ENCODE measurements around the gene ZSWIM4. TPM values are rescaled to one million over a fixed set of nuclear protein-coding genes. Genes with fewer than 3 reads are reported as not detected.

ZSWIM4 gene
- total and polyA plus RNA-seq, 10 of the 15 experiments (the other 5 are each of a cell fraction or from before 2014, with no cell fraction given): 0.73 to 11.1 (median 1.8) TPM; not detected in 2

GRCh38 chr19:13774217-13775191 is 20.7 kb upstream of the ZSWIM4 start, which contains the start of gene C19orf53 (continued):
- TF ChIP-seq ZZZ3 (IDR thresholded peaks at IDR 0.05; ENCODE audit: control insufficient read depth, insufficient read length, low read depth): no peak
- peak; percentile 9; the same call in 1 of the 2 replicates for TF ChIP-seq IRF3 (IDR thresholded peaks at IDR 0.05)
- no peak for TF ChIP-seq YBX1 (IDR thresholded peaks at IDR 0.05)
- no peak; the same call in 1 of the 2 replicates for TF ChIP-seq SMC3 (IDR thresholded peaks at IDR 0.05; ENCODE audit: borderline replicate concordance, low read length)
- no peak for TF ChIP-seq FOXM1 (IDR thresholded peaks at IDR 0.05; ENCODE audit: low read depth, low read length)
- TF ChIP-seq SPI1 (IDR thresholded peaks at IDR 0.05; ENCODE audit: borderline replicate concordance, insufficient read depth, low read depth, low read length): peak; percentile 27; the same call in 1 of the 2 replicates
- peak; percentile 56 for TF ChIP-seq BCL3 (IDR thresholded peaks at IDR 0.05; ENCODE audit: borderline replicate concordance, insufficient read depth, low read depth, low read length, poor library complexity, severe bottlenecking)
- TF ChIP-seq SP1 (IDR thresholded peaks at IDR 0.05; ENCODE audit: low read depth, low read length): peak; percentile 91
- TF ChIP-seq SRF (IDR thresholded peaks at IDR 0.05; ENCODE audit: low read depth in 2 of 2, low read length in 2 of 2): no peak; a peak in 1 of 4 replicates
- TF ChIP-seq PAX8 (IDR thresholded peaks at IDR 0.05): no peak
- TF ChIP-seq NFYB (IDR thresholded peaks at IDR 0.05; ENCODE audit: insufficient read depth, low read depth, low read length): no peak
- TF ChIP-seq CEBPZ (IDR thresholded peaks at IDR 0.05; ENCODE audit: low read depth, low read length): 0 out of 2 replicates have a peak, but pooled peaks have one; percentile 34
- peak; percentile 94 for TF ChIP-seq MXI1 (IDR thresholded peaks at IDR 0.05; ENCODE audit: low read depth, low read length)
- TF ChIP-seq GATAD2B (conservative IDR thresholded peaks at IDR 0.05; ENCODE audit: low read depth): 0 out of 2 replicates have a peak, but pooled peaks have one; percentile 41
- TF ChIP-seq E2F8 (IDR thresholded peaks at IDR 0.05; ENCODE audit: low read depth, partially characterized antibody): peak; percentile 99
- TF ChIP-seq MEF2B (IDR thresholded peaks at IDR 0.05; ENCODE audit: partially characterized antibody, poor library complexity, severe bottlenecking): no peak
- no peak; the same call in 1 of the 2 replicates for TF ChIP-seq NFIC (IDR thresholded peaks at IDR 0.05; ENCODE audit: low read depth, low read length)
- no peak for TF ChIP-seq FOS (IDR thresholded peaks at IDR 0.05; ENCODE audit: borderline replicate concordance, extremely low read depth, insufficient read length)

Measured in GM12878 (cell line).